Stimulated activated naive CD4-positive, alpha-beta T cell treated with Interleukin-2 at 50 U/mL for 16 hours (primary cell): ENCODE data around the gene C19orf73.
"Not testable (repeated sequence)": the region's sequence is repeated elsewhere in the genome, so short reads cannot be mapped to it uniquely, and the experiment has no call there.

Experiments used
- DNase-seq: peaks from one replicate; lab custom pipeline; 2025; lab: John Stamatoyannopoulos, UW

Gene C19orf73

DNA sequence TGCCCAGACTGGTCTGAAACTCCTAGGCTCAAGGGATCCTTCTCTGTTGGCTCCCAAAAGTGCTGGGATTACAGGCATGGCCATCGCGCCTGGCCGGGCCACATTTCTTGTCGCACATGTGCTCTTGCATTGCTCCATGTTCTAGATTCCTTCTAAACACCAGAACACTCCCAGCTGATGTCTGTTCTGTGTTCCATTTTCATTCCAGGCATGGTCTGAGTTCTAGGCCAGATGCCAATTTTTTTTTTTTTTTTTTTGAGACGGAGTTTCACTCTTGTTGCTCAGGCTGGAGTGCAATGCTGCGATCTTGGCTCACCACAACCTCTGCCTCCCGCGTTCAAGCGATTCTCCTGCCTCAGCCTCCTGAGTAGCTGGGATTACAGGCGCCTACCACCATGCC, 2.9 kb upstream of the C19orf73 start:
- DNase-seq = not testable (repeated sequence)

DNA sequence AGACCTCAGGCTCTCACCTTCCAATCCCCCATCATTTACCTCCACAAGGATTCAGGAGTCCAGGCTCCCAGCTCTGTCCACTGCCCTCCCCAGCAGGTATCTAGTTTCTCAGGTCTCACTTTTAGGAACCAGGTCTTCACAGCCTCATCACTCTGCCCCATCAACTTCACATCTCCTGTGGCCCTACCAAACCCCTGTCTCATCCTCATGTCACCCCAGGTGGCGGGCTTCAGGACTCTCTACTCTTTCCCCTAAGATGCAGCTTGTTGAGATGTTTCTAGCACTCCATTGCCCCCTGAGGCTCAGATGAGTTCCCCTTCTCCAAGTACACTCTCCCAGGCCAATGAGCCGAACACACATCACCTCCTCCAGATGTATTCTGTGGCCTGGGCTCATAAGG, 1.9 kb upstream of the C19orf73 start:
- no peak for DNase-seq

DNA sequence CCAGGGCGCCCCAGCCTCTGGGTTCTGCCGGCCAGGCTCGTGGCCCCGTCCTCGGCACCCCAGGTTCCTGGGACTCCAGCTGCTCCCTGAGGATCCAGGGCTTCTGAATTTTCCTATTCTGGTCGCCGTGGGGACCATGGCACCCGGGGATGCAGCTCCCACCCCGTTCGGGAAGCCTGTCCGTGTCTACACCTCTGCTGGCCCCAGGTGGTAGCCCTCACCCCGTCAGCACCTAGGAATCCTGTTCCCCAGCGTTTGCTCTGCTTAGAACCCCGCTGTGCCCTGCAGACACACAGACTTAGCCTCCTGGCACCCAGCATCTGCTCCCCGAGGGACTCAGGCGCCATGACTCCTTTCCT, 1.4 kb upstream of the C19orf73 start:
- no peak for DNase-seq

DNA sequence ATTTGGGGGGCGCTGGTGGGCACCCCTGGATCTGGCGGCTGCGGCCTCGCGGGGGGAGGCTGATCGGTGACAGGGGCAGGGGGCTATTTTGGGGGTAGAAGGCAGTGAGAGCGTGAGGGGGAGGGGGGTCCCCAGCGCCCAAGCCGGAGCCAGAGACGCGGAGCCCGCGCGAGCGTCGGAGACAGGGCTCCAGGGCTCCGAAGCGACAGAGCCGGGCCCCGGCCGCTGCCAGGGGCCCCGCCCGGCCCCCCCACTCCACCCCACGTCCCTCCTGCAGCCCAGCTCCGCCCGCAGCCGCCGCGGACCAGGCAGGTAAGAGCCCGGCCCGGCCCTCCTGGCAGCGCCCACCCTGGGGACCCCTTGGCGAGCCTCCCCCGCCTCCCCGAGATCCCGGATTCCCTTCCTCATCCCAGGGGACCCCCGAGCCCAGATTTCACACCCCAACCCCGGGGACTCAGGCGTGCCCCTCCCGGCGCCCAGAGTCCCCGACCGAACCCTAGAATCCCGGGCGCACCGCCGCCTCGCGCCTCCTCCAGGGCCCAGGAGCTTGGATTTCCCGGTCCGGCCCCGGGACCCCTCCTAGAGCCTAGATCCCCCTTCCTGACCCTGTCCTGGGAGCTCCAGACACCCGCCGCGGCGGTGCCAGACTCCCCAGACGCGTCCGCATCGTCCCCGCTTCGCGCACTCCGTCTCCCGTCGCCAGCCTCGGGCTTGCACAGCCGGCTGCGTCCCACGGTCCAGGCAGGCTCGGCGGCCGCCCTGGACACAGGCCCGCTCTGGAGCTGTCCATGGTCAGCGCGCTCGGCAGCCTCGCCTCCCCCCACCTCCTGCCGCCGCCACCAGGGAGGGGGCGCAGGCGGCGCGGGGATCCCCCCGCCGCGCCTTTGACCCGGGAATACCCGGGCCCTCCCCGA, 725 bp upstream of the C19orf73 start, which contains the start of gene PPFIA3:
TSS of gene PPFIA3 (plus strand) at position 134 of the 914 bp plus-strand sequence. CDS start 8,330 bp downstream, outside the sequence.
- no peak for DNase-seq

DNA sequence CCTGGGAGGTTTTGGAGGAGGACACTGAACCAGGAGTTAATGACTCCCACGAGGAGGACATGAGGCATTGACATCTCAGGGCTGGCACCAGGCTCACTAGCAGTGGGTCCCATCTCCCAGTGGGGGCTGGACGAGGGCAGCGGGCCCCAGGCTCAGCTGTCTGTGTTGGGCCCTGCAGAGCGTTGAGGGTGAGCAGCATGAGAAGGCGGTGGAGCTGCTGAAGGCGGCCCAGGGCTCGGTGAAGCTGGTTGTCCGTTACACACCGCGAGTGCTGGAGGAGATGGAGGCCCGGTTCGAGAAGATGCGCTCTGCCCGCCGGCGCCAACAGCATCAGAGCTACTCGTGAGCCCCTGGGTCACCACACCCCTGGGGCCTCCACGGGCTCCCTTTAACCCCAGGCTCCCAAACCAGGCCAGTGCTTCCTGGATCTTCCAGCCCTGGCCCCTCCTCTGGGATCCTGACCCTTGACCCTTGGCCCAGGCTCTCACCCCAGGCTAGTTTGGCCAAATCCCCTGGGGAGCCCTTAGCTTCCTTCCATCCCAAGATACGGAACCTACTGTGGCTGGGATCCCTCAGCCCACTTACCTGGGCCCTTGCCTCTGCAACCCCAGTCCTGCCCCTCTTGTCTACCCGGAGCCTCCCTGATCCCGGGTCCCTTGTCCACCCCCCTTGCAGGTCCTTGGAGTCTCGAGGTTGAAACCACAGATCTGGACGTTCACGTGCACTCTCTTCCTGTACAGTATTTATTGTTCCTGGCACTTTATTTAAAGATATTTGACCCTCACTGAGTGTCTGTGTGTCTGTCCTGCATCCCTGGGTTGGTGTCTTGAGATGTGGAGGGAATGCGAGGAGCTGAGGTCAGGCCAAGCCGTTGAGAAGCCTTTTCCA, 1.0 kb downstream of the C19orf73 start:
- DNase-seq = no peak

DNA sequence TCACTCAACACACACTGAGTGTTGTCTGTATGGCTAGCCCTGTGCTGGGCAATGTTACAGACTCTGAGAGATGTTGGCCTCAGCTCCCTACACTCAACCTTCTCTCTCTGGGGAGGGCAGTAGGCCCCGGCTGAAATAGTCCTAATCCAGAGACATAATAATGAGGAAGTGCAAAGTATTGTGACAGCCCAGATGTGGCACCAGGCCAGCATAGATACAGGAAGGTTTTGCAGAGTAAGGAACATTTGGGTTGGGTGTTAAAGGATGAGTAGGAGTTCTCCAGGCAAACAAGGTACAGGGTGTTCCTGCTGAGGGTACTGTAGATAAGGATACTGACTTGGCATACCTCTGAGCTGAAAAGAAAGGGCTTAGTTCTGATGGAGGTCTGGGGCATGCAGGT, 2.4 kb downstream of the C19orf73 start:
- no peak for DNase-seq

DNA sequence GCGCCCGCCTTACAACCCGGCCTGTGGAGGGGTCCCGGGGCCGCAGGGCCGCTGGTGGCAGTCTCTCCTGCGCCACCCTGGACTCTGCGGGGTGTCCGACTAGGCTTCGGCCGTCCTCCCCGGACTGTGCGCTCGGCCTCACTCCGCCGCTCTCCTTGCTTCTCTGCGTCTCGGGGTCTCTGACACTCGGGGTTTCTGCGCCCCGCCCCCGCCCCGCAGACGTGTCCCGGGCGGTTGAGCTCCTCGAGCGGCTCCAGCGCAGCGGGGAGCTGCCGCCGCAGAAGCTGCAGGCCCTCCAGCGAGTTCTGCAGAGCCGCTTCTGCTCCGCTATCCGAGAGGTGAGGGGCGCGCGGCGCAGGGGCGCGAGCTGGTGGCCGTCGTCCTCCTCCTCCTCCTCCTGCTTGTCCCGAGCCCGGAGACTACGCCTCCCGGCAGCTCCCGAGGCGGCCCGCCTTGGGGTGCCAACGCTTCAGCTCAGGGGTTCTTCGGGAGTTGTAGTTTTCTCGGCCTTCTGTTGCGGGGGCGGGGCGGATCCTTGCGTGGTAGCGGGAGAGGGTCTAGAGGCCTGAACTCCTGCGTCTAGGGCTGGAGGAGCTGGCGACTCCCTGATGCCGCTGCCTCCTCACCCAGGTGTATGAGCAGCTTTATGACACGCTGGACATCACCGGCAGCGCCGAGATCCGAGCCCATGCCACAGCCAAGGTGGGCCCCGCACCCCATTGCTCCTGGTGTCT, 4.1 kb downstream of the C19orf73 start:
- peak; percentile 21 for DNase-seq

DNA sequence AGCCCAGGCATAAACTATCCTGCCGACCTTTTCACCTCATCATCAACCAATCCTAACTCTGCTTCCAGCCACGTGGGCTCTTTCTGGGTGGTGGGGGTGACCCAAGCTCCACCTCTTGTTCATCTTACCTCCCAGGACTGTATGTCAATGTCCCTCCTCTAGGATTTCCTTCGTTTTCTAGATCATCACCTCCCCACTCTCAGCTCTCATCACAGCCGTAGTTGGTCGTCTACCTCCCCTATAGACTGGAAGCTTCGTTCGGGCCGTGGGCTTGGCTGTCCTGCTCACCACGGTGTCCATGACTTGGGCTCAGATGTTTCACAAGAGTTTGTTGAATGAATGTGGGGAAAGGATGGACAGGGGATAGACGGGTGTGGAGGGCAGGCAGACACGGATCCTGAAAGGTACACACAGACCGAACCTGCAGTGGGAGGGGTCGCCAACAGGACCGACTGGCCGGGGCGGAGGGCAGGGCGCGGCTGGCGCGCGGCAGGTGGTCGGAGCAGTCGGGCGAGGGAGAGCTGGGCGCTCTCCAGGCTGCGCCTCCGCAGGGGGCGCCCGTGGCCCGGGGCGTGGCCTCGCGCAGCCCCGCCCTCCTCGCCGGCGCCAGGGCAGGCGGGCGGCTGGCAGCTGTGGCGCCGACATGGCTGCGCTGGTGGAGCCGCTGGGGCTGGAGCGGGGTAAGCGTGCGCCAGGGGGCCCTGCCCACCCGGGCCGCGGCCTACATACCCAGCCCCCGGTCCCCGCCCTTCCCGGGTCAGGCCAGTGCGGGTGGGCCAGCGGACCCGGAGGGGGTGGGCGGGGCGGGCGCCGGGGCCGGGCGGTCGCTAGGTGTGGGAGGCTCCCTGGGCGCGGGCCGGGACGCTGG, 4.9 kb downstream of the C19orf73 start, which contains the start of gene LIN7B:
TSS of gene LIN7B (plus strand) at position 609 of the 868 bp plus-strand sequence. CDS start at position 644, 35 bp downstream.
- peak; percentile 62 for DNase-seq

DNA sequence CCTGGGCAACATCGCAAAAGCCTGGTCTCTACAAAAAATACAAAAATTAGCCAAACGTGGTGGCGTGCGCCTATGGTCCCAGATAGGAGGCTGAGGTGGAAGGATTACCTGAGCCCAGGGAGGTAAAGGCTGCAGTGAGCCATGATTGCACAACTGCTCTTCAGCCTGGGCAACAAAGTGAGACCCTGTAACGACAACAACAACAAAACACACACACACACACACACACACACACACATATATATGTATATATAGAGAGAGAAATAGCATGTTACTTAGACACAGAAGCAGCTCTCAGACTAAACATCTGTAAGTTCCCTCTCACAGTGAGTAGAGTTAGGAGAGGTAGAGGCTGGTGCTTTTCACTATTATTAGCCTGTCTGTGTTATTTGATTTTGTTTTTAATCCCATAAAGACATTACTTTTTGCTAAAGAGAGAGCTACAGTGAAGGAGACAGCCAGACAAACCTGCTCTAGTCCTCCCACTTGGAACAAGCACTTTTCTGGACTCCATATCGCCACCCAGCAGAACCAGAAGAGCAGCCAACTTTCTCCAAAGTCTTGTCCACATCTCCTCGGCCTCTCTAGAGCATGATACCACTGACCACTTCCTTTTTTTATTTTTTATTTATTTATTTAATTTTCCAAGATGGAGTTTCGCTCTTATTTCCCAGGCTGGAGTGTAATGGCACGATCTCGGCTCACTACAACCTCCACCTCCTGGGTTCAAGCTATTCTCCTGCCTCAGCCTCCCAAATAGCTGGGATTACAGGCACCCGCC, 7.5 kb downstream of the C19orf73 start:
- DNase-seq = no peak

DNA sequence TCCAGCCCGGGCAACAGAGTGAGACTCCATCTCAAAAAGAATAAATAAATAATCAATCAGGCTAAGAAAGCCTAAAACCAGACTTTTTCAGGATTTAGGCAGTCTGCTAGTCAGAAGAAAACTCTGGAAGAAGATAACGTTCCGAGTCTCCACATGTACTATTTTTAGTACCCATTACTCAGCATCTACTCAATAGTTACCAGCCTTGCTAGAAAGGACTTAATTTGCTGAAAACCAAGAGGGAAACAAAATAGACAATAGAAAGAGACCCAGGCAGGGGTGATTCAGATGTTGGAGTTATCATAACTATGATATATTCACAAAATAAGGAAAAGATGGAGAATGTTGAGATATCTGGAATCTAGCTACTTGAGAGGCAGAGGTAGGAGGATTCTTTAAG, 8.4 kb downstream of the C19orf73 start:
- no peak for DNase-seq

DNA sequence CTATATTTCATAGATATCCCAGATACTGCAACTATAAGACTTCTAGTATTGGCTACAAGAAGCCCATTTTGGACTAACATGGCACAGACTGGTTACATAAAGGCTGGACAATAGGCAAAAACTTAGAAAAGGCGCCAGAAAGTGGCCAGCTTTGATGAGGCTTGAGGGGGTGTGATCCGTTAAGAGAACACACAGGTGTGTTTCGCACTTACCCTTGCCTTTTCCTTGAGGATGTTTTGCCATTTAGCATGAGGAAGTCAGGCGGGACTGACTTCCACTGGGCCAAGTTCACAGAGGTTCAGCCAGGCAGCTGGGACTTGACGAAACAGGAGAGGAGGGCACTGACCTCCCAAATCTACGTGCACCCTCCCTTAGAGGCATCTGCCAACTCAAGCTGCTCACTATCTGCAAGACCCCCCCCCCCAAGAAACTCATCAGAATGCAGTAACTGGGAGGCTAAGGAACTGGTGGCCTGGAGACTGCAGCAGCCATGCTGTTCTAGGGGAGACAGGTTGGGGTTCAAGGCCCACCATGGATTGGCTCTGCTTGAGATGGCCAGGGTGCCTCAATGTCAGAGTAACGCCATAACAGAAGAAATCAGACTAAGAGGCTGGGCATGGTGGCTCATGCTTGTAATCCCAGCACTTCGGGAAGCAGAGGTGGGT, 9.2 kb downstream of the C19orf73 start:
- no peak for DNase-seq

DNA sequence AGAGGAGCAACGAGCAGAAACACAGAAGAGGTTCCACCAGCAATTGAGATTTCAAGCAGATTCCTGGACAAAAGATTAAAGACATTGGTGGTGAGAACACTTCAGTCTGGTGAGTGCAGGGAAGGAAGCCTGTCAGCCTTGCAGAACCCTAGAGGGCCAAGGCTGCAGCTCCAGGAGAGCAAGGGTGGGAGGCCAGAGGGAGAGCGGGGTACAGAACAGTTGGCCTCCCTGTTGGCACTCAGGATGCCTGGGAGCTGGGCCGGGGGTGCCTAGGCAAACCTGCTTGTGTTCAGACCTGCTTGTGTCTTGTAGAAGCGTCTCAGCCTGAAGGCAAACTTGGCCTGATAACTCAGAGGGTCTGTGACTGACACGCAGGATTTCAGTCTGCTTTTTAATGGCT, 9.9 kb downstream of the C19orf73 start:
- no peak for DNase-seq

DNA sequence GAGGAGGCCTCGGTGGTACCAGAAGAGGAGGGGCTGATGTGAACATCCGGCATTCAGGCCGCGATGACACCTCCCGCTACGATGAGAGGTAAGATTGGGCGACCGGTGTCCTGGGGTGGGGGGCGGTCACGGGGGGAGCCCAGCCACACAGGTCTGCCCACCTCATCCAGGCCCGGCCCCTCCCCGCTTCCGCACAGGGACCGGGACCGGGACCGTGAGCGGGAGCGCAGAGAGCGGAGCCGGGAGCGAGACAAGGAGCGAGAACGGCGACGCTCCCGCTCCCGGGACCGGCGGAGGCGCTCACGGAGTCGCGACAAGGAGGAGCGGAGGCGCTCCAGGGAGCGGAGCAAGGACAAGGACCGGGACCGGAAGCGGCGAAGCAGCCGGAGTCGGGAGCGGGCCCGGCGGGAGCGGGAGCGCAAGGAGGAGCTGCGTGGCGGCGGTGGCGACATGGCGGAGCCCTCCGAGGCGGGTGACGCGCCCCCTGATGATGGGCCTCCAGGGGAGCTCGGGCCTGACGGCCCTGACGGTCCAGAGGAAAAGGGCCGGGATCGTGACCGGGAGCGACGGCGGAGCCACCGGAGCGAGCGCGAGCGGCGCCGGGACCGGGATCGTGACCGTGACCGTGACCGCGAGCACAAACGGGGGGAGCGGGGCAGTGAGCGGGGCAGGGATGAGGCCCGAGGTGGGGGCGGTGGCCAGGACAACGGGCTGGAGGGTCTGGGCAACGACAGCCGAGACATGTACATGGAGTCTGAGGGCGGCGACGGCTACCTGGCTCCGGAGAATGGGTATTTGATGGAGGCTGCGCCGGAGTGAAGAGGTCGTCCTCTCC, 11.1 kb downstream of the C19orf73 start:
- DNase-seq = no peak

DNA sequence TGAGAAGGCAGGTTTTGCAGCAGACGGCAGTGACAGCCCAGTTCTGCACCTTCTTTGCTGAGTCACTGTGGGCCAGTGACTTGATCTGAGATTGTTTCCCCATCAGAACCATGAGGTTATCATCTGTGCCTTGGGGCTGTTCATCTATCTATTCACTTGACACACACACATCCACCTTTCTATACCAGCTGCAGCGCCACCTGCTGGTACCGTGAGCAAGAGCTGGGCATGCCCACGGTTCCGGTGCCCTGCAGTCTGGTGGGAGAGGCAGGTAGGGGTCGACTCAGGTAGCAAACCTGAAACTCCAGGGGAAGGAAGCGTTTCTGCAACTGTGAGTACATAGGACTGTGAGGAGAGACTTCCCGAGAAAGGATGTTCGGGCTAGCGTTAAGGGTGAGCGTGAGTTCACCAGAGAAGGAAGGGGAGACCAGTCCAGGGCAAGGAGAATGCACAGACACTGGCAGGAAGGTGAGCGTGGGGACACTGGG, 12.3 kb downstream of the C19orf73 start:
- DNase-seq = peak; percentile 57

DNA sequence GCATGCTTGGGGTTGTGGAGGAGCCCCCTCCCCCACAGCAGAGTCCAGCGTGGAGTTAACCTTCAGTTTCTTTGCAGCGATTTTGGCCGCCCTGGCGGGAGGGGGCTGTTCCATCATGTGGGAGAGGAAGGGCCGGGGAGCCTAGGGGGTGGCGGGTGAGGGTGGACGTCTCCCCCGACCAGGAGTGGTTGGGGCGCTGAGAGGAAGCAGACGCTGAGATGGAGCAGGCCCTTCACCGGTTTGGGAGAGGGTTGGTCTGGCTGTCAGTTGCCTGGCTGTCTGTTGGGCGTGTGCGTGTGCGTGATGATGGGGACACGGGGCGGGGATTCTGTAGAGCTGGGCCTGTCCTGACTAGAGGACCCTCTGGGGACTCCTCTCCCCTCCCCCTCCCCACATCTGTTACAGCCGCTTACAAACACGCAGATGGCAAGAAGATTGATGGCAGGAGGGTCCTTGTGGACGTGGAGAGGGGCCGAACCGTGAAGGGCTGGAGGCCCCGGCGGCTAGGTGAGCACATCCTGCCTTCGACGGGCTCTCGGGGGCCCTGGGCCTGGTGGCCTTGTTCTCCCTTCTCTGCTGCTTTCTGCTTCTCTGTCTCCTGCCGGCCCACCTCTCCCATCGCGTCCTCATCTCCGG, 14.6 kb downstream of the C19orf73 start:
- DNase-seq = no peak

DNA sequence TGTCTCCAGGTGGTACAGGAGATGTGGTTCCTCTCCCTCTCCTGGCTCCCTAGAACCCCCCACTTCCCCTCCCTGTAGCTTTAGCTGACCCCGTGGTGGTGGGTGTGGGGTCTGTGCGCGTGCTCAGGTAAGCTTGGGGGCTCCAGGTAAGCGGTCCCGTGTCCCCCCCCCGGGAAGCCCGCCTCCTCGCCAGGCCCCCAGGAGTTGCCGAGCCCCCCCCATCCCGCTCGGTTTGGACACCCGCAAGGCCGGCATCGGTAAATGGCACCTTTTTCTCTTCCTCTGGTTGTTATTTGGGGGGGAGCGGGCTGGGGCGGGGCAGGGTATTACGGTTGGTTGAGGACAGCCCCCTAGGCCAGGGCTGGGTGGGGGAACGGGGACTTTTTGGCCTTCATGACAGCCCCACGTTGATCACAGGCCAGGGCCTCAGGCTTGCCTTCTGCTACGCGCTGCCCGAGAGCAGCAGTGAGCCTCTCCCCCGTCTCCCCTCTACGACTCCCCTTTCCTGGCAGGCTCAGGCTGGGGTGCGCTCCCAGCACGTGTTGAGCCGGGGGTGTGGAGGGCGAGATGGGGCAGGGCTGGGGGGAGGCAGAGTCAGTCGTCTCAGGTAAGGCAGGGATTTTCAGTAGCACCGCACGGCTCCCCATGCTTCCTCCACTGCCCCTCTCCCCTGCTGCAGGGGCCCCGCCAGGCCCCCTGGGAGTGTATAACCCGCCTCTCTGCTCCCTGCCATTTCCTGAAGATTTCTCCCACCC, 15.4 kb downstream of the C19orf73 start:
- no peak for DNase-seq

DNA sequence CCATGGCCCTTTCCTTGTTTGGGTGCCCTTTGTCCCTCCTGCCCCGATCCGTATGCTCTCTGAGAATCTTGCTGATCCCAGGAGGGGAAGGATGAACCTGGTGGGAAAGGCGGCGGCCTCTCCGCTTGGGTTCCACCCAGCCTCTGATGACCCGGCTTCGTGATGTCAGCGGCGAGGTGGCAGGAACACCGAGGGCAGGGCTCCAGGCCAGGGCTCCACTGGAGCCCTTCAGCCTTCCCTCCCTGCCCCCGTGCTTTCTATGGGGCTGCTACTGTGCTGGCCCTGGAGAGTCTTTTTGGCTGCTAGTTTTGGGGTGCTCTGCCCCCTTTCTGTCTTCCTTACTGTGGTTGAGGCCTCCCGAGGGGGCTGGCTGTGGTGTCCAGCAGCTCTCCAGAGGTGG, 16.6 kb downstream of the C19orf73 start:
- no peak for DNase-seq
